HG03558 (cell line): ENCODE measurements around the gene MYRIP.
"Not testable (repeated sequence)": the region's sequence is repeated elsewhere in the genome, so short reads cannot be mapped to it uniquely, and the experiment has no call there.

Source experiments
- ATAC-seq: cut with Tn5 transposase; IDR thresholded peaks from one replicate; pipeline ENCODE4 v1.9.1; 2021; ENCODE audit warnings: moderate number of reproducible peaks; ENCODE audit not compliant: unreplicated experiment; ENCODE audit errors: extremely low read depth

MYRIP gene

DNA sequence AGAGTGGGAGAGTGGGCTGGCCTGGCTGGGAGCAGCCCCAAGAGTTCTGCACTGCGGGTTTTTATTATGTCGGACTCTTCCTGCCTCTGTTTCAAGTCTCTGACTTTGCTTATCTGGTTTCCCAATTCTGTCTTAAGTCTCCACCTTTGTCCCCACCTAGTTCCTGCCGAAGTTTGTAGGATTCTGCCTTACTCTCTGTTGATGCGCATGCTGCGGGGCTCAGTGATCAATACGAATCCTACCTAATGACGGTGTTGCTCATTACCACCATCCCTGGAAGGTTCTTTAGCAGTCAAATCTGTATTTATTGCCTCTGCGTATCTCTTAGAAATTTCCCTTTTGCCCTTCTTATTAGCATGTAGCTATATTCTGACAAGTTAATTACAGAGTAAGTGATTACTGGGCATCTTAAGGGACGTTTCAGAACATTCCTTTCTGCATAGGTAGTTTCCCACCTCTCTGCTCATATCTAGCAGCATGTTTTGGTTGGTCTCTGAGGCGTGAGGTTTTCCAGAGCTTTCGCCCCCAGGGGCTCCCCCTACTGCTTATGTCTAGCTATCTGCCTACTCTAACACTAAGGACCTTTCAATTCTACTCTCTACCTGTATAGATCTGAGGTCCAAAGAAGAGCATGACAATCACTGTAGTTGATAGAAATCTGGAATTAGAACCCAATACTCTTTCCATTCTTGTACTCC is 264.1 kb downstream of the MYRIP start:
- ATAC-seq, result no peak

DNA sequence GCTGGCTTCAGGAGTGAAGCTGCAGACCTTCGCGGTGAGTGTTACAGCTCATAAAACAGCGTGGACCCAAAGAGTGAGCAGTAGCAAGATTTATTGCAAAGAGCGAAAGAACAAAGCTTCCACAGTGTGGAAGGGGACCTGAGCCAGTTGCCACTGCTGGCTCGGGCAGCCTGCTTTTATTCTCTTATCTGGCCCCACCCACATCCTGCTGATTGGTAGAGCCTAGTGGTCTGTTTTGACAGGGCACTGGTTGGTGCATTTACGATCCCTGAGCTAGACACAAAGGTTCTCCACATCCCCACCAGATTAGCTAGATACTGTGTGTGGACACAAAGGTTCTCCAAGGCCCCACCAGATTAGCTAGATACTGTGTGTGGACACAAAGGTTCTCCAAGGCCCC is 267.7 kb downstream of the MYRIP start:
- ATAC-seq, result not testable (repeated sequence)

DNA sequence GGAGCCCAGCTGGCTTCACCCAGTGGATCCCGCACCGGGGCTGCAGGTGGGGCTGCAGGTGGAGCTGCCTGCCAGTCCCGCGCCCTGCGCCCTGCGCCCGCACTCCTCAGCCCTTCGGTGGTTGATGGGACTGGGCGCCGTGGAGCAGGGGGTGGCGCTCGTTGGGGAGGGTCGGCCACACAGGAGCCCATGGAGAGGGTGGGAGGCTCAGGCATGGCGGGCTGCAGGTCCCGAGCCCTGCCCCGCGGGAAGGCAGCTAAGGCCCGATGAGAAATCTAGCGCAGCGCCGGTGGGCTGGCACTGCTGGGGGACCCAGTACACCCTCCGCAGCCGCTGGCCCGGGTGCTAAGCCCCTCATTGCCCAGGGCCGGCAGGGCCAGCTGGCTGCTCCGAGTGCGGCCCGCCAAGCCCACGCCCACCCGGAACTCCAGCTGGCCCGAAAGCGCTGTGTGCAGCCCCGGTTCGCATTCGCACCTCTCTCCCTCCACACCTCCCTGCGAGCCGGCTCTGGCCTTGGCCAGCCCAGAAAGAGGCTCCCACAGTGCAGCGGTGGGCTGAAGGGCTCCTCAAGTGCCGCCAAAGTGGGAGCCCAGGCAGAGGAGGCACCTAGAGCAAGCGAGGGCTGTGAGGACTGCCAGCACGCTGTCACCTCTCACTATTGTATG is 268.6 kb downstream of the MYRIP start:
- ATAC-seq, result not testable (repeated sequence)

DNA sequence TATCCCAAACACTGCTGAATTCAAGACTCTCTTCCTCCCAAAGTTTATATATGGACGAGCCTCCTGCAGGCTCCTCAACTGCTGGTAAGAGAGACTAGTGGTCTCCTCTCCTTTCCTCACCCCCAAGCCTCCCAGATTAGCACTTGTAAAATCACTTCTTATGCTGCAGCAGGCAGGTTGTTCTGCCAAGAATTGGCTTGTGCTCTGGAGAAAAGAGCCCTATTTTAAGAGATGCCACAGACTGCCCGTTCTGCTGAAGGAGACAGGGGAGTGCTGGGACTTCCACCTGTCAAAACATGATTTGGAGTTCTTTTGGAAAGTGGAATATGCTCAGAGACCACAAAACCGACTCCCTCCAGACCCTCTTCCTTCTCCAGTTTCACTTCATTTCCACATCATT is 269.2 kb downstream of the MYRIP start:
- no peak for ATAC-seq

DNA sequence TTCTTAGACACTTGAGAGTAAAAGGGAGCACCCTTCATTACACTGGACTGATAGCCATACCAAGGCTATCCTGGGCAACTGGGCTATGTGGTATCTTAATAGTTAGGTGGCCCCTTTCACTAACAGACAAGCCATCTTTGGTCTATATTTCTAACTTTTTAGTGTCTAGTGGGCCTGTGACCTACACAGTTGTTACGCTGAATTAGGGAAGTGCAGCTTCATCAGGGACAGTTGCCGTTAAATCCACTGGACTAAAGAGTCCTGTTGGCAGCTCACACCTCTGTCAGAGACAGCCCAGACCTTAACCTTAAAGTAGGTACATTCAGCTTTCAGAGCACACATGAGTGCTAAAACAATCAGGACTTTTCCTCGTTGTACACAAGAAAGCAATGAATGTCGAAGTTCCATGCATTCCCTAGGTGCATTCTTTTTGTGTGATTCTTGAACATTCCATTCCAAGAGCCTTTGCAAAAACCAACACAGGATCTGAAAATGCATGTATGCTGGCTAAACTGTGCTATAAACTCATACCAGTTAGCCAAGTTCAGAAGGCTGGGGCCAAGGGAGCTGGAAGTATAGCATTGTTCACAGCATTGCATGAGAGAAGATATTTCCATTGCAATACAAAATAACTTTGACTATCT is 269.9 kb downstream of the MYRIP start:
- no peak for ATAC-seq

DNA sequence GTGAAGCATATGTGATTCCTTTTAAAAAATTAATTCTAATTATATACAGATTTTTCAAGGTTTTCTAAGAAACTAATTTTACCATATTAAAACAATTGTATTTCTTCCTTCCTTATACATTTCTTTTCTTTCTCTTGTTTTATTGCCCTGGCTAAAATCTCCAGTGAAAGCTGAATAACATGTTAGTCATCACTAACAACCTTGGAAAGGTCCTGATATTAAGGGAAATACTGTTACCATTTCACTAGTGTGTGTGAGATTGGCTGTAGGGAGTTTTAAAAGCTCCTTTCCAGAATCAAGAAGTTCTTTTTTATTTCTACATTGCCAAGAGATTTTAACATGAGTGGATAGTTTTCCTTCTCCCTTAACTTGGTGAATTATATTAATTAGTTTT is 270.4 kb downstream of the MYRIP start:
- ATAC-seq, result no peak

DNA sequence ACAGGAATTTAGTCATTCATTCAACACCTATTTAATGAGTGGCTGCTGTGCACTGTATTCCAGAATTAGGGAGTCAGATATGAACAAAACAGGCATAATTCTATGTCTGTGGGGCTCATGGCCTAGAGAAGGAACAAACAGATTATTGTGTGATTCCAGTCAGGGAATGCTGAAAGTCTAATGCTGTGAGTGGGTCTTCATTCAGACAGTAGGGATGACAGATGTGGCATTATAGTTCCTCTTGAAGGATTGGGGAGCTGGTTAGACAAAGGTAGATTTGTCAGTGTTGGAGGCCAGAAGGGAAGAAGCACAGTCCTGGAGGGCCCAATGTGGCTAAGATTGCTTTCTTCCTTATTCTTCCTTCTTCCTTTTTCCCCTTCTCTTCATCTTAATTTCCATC is 273.7 kb downstream of the MYRIP start:
- no peak for ATAC-seq

DNA sequence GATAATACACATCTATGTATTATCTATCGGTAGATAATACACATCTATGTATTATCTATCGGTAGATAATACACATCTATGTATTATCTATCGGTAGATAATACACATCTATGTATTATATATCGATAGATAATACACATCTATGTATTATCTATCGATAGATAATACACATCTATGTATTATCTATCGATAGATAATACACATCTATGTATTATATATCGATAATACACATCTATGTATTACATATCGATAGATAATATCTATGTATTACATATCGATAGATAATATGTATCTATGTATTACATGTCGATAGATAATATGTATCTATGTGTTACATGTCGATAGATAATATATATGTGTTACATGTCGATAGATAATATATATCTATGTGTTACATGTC is 275.0 kb downstream of the MYRIP start:
- ATAC-seq, result not testable (repeated sequence)

DNA sequence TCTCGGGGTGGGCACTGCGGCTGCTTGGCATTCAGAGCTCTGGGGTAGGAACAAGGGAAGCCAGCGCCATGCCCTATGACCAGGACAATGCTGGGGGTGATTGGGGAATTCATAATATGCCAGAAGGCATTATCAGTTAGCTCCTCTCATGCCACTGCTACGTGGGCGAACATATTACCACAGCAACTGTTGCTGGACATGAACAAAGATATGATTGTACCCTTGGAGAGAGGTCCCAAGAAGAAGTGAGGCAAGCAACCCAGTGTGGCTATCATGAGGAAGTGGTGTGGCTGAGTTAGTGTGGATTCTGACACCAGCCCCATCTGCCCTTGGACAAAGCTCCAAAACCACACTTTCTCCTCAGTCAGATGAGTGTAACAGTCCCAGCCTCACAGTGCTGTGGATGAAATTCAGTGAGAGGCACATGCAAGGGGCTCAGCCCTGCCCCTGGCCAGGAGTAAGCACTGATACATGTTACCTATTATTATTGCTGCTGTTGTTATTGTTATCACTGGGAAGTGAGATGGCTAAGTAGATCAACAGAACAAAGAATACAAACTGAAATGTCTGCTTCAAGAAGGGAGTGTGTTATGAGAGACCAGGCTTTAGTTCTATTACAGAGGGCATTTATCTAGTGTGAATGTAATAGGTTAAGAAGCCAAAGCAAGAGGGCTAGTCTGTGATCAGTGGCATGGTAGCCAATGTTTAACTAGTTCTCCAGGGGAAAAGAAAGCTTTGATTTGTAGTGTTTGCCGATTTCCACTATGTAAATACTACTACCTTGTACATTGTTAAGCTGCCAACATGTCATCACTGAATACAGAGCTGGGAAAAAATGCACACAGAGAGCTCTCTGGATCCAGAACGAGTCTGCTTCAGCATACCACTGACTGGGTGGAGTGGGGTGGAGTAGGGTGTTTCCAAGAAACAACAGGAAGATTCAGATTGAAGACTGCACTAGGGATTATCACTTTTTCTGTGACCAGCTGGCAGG is 277.8 kb downstream of the MYRIP start:
- ATAC-seq, result no peak

DNA sequence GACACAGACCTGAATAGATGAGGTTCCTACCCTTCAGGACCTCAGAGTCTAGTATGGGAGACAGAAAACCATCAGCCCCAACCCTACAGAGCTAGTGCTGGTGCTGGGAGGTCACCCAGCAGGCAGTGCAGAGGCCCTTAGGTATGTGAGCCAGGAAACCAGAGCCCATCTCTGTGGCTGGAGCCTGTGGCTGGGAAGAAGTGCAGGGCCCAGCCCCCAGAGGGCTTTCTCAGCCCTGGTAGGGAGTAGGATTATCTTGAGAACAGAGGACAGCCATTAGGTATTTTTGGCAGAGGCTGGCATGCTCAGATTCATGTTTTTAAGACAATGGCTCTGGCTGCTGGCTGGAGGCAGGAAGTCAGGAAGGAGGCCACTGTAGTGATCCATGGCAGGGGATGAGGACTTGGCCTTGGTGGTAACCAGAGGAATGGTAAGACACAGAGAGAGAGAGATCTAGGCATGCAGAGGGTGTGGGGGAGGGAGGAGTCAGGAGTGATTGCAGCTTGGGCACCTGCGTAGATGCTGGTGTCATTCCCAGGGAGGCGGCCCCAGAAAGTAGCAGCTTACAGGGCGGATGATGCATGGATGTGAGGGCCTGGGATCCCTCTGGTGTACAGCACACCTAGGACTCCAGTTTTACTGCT is 279.2 kb downstream of the MYRIP start:
- no peak for ATAC-seq

DNA sequence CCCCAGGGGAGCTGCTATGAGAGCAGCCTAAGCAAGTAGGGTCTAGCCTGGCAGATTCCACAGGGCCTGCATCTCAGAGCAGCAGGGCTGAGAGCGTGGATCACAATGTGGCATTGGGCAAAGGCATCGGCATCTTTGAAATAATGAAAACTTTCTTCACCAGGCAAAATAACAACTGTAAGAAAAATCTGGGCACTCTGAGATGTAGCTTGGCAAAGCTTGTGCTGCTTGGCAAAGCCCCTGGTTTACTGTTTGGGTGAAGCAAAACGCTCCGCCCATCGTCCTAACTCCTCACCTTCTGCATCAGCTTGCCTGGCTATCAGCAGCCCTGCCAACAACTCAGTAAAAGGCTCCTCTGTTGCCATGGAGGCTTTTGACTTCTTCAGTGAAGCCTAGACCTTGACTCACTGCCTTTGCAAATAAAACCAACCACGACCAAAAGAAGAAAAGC is 287.3 kb downstream of the MYRIP start:
- no peak for ATAC-seq

DNA sequence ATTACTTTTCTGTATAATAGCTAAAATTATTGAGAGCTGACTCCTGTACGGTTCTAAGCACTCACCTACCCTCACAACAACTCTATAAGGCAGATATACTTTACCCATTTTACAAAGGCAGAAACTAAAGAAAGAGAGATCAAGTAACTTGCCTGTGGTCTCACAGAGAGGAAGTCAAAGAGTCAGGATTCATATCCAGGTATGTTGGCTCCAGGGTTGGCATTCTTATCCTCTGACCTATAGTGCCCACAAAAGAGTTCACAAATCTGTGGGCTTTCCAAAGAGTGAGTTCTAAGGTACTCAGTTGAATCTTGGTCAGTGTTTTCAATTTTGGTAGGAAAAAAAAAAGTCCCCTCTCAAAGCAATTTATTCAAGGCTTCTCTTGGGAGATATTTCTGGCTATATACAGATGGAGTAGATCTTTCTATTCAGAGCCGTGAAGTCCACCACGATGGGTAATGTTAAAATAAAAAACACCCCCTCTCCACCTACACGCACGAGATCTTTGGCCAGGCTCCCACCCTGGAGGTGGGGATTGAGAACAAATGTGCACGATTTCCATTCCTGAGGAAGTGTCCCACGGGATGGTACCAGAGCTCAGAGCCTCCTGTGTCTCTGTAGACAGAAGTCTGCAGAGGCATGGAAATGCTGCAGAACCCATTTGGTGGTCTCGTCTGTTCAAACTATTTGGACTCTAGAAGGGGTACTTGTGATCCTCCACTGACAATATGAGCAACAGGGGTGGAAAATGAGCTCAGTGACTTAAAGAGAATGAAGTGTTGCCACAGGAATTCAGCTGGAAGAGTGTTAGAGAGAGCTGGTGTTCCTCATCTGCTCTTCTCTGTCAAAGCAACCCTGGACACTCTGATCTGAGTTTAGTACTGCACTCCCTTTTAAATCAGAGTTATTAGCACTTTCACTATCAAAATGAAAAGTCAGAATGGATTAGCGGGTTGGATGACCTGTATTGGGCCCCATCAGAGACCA is 288.0 kb downstream of the MYRIP start:
- no peak for ATAC-seq

DNA sequence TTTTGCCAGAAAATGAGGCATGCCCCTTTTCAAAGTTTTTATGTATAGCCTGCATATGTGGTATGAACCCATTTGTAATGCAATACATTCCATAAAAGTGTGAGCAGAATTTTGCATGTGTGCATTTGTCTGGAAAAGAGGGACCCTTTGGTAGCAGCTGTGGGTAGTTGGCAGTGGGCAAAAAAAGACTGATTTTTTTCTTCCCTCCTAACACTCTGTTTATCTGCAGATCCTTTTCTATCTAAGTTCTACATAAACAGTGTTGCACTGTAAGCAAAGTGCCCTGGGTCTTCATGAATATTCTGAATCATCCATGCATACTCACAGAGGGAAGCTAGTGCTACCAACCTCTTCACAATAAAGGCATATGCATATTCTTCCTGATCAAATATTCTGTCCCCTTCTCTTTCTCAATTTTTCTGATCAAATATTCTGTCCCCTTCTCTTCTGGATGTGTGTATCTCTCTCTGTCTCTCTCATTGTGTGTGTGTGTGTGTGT is 288.9 kb downstream of the MYRIP start:
- no peak for ATAC-seq

DNA sequence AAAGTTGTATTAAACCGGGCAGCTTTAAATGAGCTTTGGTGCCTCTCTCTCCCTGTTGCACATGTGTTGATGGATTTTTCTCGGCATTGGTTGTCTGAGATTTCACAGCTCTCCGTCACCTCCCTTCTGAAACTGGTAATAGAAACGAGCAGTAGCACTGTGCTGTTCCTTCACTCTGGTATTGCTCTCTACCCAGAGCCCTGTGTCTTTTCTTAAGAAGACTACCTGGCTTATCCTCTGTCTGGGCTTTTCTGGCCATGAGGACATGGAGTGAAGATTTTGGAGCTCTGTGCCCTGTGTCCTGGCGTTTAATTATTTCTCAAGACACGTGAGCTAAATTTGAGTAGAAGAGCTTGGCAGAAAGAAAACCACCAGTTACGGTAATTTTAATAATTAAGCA is 290.5 kb downstream of the MYRIP start:
- no peak for ATAC-seq

DNA sequence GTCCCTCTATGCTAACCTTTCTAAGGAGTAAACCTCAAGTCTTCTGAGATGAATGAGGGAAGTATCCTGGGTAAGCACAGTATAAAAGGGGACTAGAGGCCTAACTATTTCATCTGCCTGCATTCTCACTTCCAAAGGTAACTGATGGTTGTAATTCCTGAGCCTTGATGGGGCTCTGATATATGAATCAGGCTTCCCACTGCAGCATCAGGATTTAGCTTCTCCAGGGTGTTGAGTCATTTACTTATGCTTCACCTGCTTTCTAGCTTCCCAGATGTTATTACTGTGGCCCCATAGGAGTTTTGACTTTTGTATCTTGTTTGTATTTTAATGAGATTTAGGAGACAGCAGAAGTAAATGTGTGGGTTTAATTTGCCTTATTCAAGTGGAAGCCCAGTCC is 292.8 kb downstream of the MYRIP start:
- ATAC-seq, result no peak

DNA sequence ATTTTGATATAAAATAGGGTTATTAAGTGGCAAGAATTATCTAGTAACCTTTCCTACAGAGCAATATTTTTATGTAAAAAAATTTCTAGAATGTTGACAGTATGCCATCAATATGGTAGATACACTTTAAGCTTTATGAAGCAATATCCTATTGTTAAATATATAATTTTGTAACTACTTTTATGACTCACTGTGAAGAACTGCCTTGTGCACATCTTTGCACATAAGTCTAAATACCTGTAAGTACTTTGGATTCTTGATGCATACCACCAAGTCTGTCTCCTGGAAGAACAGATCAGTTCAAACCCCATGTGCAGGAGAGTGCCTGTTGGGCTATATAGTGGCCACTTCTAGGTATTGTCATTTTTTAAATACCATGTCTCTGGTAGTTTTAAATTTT is 294.4 kb downstream of the MYRIP start:
- no peak for ATAC-seq

DNA sequence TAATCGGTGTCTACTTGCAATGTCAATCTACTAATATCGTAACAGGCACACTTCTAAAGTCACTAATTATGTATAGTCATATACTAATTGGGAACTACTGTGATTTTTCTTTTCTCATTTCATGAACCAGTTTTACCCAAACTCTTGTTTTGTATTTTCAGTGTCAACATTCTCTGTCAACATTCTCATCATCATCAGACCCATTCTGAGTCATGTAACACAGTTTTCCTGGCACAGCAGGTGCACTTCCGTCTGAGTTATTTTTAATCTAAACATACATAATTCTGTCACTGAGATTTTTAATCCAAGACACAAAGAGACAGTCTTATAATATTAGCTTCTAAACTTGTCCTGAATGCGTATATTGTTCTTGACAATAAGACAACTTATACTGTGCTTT is 295.0 kb downstream of the MYRIP start:
- no peak for ATAC-seq

DNA sequence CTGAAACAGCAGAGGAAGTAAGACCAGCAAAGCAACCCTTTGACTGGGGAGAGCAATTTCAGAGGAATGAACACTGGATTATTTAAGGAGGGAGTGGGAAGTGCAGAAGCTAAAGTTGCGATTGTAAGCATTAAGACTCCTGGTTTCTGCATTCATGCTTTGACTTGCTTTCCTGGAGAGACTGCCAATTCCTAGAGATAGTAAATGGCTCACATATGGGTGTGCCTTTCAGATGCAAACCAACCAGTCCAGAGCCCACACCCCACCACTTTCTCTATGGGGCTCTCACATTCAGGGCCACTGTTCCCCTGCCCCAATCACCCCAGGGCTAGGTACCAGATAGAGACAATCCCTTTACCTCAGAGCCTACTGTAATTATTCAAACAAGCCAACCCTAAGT is 299.2 kb downstream of the MYRIP start:
- no peak for ATAC-seq
